SKM-1 treated with dmso at 0.1 percent for 144 hours (cell line): Measurements from ENCODE around the gene RRM1.

Experiments used
- DNase-seq: peaks from one replicate; lab custom pipeline; 2025; ENCODE audit not compliant: unreplicated experiment; lab: John Stamatoyannopoulos, UW

Gene RRM1

DNA sequence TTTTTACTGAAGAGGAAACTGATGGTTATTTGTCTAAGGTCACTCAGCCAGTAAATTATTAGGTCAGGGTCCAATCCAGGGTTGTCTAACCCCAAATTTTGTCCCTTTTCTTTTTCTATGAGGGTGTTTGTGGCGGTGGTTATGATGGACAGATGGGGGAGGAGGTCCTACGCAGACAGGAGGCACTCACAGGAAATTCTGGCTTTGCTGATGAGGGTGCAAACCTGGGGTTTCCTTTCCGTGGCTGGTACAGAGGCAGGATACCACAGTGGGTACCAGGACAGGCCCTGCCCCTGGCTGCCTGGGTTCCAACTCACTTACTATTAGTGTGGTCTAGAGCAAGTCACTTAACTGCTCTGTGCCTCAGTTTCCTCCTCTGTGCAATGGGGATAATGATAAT, 91.0 kb downstream of the RRM1 start:
- no peak for DNase-seq

DNA sequence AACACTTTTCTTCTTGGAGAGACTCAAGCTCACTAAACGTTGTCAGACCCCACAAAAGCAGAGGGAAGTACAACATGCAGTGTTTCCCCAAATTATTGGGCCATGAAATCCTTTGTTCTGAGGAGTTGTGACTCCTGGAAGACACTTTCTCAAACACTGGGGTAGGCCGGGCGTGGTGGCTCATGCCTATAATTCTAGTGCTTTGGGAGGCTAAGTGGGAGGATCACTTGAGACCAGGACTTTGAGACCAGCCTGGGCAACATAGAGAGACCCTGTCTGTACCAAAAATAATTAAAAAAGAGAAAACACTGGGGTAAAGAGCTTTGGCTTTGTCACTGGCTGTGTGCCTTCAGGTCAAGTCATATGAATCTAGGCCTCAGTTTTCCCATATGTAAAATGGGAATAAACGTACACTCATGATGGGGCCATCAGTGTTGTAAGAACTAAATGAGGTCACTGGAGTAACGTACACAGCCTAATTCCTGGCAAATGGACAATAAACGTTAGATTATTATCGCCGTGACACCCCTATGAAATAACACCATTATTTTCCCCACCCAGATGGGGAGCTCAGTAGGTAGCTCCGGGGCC, 92.0 kb downstream of the RRM1 start:
- DNase-seq = no peak

DNA sequence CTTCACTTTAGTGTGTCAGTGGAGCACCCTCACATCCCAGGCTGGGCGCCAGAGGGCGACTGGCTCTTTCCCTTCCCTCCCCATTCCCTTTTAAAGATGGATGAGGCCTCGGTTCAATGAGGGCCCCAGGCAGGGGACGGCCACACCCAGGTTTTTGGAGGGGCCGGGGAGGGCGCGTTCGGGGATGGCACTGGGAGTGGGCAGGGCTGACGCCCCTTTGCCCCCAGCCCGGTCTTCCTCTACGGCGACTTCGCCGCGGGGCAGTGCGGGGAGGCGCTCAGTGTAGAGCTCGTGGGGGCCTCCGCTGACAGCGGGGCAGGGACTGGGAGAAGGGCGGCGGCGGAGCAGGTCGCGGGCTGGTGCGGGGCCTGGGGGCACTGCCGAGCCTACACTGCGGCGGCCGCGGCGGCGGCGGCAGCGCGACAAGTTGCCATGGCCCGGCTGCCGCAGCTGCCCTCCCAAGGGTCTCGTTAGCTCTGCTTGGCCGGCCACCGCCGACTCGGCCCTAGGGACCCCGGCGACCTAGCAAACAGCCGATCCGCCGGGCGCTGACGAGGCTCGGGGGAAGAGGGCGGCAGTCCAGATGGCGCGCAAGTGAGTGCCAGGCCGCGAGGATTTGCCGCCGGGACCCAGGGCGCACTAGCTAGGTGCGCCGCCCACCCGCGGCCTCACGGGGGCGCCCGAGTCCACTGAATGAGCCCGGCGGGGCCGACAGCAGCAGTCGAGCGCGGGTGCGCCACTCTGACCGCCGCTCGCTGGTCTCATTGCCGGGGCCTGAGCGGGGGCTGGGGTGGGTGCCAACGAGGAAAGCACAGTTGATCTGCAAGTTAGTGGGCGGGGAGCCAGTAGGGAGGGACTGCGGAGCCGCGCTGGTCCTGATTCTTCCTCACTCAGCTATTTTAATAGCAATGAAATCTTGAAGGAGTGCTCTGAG, 92.7 kb downstream of the RRM1 start:
- peak; percentile 78 for DNase-seq
